Amniotic stem cell (primary cell): ENCODE data around the gene TPMT.
"Not testable (repeated sequence)": the region's sequence is repeated elsewhere in the genome, so short reads cannot be mapped to it uniquely, and the experiment has no call there.

ENCODE experiments used
- DNase-seq: peaks from one replicate; lab custom pipeline; 2025; lab: John Stamatoyannopoulos, UW

Gene TPMT

DNA sequence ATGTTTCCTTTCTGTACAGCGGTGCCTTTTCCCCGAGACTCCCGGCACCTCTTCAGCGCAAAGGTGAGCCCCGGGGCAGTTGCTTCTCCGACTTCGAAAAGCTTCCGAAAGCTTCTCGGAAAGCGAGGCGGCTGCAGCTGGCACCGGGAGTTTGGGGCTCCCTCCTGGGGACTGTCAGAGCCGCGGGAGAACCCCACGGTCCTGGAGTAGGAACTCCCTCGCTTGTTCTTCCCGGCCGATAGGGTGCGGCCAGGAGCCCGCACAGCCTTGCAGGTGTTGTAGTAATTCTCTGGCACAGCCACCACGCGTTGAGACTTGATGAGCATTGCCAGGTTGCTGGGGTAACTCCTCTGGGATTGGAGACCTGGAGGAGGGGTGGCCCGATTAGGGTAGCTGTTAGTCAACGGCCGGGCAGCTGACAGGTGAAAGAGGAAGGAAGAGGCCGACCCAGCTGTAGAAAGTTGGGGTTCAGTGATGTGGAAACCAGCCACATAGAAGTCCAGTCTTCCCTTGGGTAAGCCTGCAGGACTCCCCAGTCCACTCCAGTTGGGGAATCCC is 1.1 kb upstream of the TPMT start:
- DNase-seq, result no peak

DNA sequence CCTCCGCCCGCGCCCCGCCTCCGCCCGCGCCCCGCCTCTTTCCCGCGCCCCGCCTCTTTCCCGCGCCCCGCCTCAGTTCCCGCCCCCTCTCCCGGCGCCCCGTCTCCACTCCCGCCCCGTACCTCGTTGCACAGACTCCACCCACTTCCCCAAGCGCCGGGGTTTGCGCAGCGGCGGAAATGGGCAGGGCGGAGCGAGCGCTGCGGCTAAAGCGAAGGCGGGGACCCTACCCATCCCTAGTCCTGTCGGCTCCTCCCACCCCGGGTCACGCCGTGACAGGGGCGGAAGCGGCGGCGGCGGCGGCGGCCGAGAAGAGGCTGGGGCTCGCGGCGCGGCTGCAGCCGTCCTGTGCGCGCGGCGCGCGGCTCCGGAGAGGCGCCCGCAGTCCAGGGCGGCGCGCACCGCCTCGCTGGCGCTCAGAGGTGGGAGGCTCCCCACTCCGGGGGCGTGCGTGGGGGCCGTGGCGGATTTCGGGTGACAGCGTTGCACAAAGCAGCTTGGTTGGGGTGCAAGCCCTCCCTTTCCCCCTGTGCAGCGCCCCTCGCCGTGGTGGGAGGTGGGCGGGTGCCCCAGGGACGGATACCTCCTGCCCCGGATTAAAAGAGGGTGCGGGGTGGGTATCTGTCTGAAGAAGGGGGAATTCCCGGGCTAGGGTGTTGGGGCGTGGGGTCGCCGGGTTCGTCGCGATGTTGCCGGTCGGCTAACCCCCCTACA is 430 bp upstream of the TPMT start, which contains the start of gene KDM1B:
Gene KDM1B (plus strand): TSS at position 273 of the 714 bp plus-strand sequence. CDS start 4,474 bp downstream, outside the sequence.
- DNase-seq, result peak; percentile 91

DNA sequence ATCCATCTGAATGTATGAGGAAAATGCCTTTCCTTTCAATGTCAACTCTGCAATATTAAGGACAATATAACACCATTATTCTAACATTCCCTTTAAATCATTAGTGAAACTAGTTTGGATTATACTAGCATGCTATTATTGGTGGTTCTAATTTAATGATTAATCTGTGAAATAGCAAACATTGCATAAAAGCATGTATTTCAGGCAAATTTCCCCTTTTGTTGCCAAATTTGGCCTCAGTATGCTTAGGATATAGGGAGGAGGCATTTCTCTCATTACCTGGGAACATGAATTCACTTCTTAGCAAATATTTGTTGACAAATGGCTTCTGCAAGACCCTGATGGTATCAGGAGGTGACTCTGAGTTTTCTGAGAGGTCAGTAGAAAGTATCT is 1.6 kb downstream of the TPMT start:
- no peak for DNase-seq

DNA sequence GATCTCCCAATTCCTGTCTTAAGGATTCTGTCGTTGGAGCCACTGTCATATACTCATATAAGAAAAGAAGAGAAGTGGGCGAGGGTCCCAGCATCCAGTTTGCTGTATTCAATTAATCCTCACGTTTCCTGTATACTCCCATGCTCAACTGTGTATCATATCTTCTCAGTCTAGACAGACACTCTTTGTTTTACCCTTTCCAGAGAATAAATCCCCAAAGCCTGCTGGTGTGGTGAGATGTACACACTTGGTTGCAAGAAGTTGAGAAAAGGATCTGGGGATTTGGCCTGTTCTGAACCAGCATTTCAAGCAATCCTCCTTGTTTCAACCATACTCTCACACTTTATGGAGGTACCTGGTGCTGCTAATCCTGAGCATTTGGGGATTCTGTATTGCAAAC is 3.1 kb downstream of the TPMT start:
- DNase-seq, result no peak

DNA sequence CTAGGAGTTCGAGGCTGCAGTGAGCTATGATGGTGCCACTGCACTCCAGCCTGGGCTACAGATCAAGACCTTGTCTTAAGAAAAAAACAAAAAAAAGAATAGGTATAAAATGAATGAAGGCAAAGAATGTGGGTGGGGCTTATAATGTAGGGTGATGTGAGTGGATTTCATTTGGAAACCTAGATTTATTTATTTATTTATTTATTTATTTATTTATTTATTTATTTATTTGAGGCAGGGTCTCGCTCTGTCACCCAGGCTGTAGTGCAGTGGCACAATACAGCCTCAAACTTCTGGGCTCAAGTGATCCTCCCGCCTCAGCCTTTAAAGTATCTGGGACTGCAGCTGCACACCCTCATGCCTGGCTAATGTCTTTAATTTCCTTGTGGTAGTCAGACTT is 3.5 kb downstream of the TPMT start:
- DNase-seq, result not testable (repeated sequence)

DNA sequence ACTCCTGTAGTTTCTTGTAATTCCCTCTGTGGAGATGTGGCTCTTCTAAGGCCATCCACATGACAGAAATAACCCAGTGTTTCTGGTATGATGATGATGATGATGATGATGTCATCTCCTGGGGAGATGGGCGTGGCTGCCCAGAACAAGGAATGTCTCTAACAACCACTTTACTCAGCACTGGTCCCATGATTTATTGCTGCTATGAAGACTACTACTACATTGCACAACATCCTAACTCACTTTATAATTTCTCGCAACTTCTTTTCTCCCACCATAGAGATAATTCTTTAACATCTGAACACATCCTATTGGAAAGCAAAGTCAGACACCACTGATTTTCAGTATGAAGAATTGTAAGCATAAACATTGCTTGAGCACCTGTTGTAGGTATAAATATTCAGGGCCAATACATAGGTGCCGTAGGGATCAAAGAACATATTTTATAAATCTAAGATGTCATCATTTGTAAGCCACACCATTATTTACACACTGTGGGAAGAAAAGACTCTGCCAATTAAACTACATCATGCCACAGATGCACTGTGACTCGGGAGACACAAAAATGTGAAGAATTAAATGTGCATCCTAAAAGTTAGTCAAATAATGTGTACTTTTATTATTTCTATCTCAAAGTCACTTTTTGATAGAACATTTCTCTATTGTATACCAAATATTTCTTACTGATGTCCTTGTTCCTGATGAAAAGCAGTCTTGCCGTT is 6.4 kb downstream of the TPMT start:
- no peak for DNase-seq

DNA sequence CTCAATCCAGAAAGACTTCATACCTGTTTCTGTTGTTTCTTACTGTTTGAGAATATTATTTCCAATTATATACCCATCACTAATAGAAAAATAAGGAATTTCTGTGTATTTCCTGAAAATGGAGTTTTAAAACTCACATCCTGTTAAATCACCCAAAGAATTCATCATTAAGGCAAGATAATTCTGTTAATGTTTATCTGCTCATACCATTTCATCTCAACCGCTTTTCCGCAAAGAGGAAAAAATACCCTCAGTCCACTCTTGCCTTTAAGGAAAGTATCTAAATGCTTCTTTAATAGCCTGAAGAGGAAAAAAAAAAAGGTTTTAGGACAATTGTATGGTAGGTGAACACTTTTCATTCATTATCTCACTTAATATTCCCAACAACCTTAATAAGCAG is 7.3 kb downstream of the TPMT start:
- DNase-seq, result no peak

DNA sequence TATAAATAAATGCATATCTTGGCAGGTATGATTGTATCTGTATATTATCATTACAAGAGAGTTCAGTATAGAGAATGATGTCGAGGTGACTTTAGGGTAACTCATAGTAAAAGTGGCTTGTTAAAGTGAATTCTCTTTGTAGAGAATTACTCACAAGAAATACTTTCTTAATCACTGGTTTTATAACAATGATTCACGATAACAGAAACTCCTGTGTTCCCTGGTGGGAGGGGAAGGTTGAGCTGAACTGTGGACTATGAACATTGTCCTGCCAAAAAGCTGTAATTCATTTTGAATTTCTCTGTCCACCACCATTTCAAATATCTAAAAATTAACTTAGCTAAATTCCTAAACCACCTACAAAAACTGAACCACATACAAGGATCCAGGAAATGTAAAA is 7.7 kb downstream of the TPMT start:
- no peak for DNase-seq

DNA sequence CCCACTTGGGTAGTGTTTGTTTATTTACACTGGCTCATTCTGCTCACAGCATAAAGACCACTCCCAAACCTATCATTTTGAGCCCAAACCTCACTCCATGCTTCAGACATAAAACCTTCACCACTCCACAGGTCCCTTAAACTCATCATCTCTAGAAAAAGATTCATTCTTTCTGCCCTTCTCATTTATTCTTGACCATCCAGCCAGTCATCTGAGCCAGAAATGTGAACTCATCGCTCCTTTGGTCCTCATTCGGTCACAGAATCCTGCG is 12.4 kb downstream of the TPMT start:
- no peak for DNase-seq

DNA sequence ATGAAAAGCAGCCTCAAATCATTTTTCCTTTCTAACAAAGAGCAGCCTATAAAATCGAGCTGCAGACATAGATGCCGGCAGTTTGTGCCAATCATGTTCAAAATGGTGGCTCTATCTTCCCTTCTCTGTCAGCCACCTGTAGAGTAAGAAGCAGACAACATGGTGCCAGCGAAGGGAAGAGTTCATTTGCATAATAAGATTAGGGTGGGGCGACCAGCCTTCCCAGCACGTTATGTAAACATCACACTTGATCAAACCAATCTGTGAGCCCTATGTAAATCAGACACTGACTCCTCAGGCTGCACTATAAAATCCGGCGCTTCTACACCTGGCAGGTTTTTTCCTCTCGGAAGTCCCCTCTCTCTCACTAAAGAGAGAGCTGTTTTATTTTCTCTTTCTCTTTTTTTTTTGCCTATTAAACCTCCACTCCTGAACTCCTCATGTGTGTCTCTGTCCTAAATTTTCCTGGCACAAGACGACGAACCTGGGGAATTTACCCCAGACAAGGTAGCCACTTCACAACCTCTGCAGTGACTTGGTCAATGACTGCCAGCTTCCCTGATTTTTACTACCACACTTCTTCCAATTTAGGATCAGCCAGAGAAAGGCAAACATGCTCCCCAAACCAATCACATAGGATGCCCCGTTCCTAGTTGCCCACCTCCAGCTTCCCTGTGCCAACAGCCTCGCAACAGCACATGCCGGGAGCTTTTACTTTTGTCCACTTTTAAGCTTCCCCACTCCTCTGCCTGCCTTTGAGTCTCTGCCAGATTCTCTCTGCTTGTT is 12.9 kb downstream of the TPMT start:
- DNase-seq, result no peak

DNA sequence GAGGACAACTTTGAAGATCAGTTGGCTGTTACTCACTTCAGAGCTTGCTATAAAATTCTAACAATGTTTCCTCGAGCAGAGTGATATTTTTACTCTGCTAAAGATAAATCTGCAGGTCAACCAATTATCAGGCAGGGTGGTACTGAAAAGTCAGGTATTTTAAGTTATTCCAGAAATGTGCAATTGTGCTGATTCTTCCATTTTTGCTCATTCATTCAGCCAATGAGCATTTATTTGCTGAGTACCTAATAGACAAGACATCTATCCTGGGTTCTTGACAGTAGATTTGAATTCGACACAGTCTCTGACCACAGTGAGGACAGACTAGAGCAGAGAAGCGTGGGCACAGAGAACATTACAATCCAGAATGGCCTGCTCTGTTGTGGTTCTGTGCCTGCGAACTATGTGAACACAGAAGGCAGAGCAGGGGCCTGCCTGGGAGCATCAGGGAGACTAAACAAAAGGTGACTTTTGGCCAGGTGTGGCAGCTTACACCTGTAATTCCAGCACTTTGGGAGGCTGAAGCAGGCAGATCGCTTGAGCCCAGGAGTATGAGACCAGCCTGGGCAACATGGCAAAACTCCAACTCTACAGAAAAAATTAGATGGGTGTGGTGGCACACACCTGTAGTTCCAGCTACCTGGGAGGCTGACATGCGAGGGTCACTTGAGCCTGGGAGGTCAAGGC is 14.8 kb downstream of the TPMT start:
- DNase-seq, result no peak

DNA sequence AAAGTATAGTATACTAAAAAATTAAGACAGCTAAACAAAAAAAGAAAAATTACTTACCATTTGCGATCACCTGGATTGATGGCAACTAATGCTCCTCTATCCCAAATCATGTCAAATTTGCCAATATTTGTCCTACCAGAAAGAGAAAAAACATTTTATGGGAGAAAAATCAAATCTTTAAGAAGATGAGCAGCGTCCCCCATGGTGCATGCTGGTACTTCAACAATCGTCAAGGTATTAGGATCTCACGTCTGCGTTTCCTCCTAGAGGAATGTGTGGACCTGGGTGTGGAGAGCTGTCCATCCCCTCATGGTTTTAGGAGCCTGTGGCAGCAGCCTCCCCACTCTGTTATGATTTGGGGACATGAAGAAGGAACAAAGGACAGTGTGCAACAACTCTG is 16.0 kb downstream of the TPMT start:
- no peak for DNase-seq

DNA sequence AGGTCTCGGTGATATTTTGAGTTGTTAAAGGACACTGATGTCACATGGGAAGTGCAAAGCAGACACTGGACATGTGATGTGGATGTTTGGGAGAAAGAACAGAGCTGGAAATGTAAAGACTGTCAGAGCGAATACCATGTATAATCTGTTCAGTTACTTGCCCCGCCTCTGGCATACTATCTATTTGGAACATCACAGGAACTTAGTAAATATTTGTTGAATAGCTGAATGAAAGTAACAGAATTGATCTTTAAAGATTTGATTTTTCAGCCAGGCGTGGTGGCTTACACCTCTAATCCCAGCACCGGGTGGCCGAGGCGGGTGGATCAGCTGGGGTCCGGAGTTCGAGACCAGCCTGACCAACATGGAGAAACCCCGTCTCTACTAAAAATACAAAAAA is 18.6 kb downstream of the TPMT start:
- no peak for DNase-seq

DNA sequence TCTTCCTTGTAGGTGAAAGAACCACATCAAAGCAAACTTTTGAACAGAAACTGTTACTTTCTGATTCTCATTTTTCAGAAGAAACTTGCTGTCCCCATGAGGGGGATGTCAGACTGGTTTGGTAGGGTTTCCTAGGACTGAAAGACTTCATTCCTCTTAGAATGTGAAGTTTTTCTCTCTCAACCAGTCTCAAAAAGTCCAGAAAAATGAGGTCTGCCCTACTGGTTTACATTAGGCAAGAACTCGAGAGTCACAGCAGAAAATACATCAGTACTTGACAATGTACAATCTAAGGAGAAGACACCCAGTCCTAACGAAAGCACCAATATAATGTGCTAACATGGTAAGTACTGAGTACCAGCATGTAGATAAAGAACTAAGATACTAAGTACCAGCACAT is 19.7 kb downstream of the TPMT start:
- DNase-seq, result no peak

DNA sequence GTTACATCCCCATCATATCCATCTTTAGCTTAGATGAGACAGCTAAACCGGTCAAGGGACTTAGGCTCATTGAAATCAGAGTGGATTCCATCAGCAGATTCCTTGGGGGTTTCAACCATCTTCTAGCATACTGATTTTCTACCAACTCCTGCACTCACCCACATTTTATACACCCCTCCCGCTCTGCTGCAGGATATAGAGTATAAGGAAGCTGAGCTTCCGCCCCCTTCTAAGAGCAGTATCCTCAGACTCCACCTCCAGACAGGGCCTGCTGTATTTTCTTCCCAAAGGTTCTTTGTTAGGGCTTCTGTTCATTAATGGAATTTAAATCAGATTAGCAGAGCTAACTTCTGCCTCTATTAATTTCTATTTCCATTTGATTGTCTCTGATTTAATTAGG is 22.5 kb downstream of the TPMT start:
- no peak for DNase-seq

DNA sequence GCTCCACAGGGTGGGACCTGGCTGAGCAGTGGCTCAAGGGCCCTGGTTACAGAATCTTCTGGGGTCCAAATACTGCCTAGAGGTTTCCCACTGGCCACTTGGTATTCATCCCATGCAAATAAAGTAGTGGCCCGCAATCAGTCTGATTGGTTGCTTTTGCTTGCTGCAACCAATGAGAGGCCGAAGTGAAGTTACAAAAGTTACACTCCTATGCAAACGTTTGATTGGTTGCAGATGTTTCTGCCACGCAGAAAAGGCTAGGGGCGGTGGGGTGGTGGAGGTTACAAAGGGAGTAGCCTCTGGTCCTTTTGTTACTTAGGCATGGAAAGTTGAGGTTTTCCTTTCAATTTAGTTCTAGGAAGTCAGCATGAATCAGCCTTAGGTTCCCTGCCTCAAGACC is 28.8 kb downstream of the TPMT start:
- no peak for DNase-seq

DNA sequence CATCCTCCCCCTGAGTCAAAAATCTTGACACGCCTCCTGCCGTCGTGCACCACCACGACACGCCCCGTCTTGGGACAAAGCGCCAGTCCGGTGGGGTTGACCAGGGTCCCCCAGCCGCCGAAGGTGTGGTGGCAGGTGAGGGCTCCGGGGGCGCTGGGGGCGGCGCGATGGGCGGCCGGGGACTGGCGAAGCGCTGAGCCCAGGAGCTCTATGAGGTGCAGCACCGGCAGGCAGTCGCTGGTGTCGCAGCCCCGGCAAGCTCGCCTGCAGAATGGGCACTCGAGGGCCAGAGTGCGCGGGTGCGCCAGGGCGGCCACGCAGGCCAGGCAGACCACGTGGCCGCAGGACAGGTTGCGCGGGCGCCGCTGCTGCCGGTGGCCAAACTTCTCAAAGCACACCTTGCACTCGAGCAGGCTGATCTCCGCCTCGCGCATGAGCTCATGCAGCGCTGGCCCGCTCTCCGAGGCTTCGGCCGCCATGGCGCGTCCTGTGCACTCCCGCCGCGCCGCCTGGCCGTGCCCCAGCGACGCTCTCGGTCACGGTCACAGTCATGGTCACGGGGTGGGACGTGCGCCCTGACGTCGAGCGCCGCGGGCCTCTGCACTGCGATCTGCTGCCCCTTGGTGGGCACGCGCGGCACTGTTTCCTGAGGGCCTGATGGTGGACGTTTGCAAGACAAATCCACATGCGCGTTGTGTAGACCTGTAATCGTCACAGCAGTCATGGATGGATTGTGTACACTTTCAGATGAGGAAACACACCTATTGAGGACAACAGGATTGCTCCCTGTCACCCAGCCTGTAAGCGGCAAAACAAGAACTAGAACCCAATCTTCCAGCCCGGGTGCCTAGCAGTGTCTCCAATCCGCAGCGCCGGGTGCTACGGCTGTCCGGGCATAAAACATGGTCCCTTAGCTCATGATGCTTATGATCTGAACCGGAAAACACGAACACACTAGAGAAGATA is 32.5 kb downstream of the TPMT start, which contains the start of gene NHLRC1:
Gene NHLRC1 (minus strand): TSS at position 550 of the 966 bp plus-strand sequence. CDS start 71 bp downstream, at position 479.
- DNase-seq, result peak; percentile 56

DNA sequence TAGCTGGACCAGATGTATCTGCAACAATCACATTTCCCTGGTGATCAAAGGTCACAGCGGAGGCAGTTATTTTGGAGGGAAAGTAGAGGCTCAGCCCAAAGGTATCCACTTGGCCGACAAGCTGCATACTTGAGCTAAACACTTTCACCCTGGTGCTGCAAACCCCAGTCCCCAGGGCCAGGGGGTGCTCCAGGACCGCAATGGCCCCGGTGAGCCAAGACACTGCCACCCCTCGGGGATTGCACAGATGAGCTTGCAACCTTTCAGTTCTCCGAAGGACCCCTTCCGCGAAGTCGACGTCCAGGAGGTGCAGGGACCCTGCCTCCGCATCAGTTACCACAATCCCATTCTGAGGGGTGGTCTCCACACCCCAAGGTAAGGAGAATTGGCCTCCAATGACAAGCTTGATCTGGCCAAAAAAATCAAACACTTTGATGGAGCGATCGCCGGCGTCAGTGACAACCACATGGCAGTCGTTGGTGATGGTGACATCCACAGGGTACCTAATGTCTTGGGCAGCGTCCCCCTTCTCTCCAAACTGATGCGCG is 33.2 kb downstream of the TPMT start:
- no peak for DNase-seq

DNA sequence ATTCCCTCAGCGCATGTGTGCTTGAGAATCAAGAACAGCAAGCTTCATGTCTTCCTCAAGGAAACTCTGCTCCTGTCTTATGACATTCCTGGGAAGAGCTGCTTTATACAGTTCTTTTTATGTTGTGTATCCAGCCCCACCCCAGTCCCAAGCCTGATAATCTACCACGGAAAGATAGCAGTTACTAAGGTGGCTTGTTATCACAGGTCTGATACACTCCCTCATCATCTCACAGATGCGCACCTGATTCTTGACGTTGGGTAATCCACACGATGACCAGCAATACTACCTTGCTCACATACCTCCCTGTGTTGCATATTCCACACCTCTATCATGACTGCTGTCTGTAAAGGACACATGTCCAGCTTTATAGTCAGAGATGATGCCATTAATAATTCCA is 35.6 kb downstream of the TPMT start:
- no peak for DNase-seq

DNA sequence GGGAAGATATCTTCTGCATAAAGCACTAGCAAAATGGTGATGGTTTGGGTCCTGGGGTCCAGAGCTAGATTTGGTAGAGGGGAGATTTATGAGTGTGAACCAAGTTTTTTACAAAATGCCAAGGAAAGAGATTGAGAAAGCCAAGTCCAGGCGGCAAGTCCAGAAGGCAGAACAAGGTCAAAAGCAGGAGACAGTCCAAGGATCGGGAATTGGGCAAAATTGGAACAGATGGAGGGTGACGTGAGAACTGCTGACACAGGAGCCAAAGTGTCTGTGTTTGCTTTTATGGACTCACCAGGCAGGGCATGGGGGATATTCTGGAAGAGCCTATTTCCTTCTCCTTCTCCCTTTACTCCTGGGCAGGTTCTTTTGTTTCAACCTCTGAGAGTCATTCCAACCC is 36.5 kb downstream of the TPMT start:
- DNase-seq, result no peak

DNA sequence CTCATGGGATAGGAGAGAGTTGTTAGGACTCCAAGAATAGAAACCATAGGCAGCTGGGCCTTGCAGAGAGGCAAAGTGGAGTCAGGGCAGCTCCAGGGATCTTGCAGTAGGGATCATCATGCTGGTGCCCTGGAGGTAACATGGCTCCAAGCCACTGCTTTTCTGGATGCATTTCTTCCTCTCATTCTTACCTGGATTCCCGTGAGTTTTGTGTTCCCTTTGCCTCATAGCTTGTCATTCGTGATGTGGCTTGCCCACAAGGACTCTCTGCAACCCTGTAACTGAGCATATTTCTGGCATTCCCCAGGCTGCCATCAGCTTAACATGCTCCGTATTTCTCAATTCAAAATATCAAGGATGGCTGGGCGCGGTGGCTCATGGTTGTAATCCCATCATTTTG is 37.7 kb downstream of the TPMT start:
- no peak for DNase-seq
